ENCODE results near the gene RDH16. TPM values are rescaled to one million over a fixed set of nuclear protein-coding genes. Genes with fewer than 3 reads are reported as not detected.

RDH16 gene
- total and polyA plus RNA-seq, 8 donors = 0.08 to 0.84 (median 0.31) TPM

DNA sequence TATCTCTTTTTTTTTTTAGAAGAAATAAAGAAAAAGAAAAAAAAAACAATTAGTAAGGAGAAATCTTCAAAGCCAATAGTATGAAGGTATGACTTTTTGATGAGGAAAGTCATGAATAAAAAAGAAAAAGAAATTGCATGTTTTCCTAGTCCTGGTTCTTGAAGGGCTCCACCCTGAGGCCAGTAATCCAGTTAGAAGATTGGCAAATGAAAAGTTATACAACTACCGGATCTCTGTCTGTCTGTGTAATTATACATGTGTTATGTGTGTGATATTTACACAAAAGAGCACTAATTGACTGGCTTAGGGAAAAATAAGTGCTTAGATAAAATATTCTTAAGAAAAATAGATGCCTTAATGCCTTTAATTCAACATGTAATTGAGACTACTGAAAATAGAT, 51.6 kb downstream of the RDH16 start:
- 44 to 56% methylated on average over 1 of the region's 1 CpG for WGBS, 2 donors
- FAIRE-seq (no peak), ATAC-seq (no peak), DNase-seq (no peak)
- TF ChIP-seq, protein P1, sequence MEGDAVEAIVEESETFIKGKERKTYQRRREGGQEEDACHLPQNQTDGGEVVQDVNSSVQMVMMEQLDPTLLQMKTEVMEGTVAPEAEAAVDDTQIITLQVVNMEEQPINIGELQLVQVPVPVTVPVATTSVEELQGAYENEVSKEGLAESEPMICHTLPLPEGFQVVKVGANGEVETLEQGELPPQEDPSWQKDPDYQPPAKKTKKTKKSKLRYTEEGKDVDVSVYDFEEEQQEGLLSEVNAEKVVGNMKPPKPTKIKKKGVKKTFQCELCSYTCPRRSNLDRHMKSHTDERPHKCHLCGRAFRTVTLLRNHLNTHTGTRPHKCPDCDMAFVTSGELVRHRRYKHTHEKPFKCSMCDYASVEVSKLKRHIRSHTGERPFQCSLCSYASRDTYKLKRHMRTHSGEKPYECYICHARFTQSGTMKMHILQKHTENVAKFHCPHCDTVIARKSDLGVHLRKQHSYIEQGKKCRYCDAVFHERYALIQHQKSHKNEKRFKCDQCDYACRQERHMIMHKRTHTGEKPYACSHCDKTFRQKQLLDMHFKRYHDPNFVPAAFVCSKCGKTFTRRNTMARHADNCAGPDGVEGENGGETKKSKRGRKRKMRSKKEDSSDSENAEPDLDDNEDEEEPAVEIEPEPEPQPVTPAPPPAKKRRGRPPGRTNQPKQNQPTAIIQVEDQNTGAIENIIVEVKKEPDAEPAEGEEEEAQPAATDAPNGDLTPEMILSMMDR (IDR thresholded peaks at IDR 0.05) = no peak
- H3K9me3 ChIP-seq = no peaks in the 10 kb centered on the region
- no peaks in the 10 kb centered on the region for H3K36me3 ChIP-seq
- no peak overlapping the region for H3K4me3 ChIP-seq
- intact Hi-C loops (cut with DNase I) = no loop called here
- H3K27ac ChIP-seq = no peak overlapping the region
- no peaks in the 10 kb centered on the region for H3K4me1 ChIP-seq
- no peaks in the 10 kb centered on the region for H3K27me3 ChIP-seq

DNA sequence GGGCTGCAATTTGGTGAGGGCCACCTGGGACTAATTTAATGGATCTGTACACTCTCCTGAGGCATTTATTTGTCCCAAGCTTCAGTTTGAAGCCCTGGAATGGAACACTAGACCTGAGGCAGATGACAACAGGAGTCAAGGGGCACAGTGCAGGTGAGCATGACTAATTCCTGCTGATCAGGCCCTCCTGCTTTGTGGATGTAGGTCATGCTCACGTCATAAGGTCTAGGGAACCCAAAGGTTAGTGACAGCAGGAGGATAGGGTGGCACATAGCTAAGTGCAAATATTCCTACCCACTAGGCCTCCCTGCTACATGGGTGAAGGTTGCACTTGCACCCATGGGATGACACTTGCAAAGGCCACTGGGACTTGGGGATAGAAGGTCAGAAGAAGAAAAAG, 54.0 kb downstream of the RDH16 start:
- TF ChIP-seq, protein P1 (IDR thresholded peaks at IDR 0.05) = no peak
- intact Hi-C loops (cut with DNase I) = no loop called here
- ATAC-seq (no peak), DNase-seq (no peak), FAIRE-seq (no peak)
- Histone ChIP-seq H3K27ac (no peak overlapping the region), H3K9me3 (no peaks in the 10 kb centered on the region), H3K4me1 (no peaks in the 10 kb centered on the region), H3K27me3 (no peaks in the 10 kb centered on the region), H3K4me3 (no peak overlapping the region), H3K36me3 (no peaks in the 10 kb centered on the region)
- 29 to 38% methylated on average over 1 of the region's 1 CpG for WGBS, 2 donors

Other genes with a start within 250 kb of the RDH16 start
- 100 to 1,000 TPM; 305 to 633 (median 468) TPM for gene NACA, start 232.3 kb downstream of the RDH16 start, total RNA-seq
- 100 to 1,000 TPM; 846 to 892 TPM for gene NACA, start 232.3 kb downstream of the RDH16 start, polyA plus RNA-seq
- 1 to 10 TPM; 2.8 to 6.5 (median 4.2) TPM for gene PRIM1, start 205.3 kb downstream of the RDH16 start, total RNA-seq
- gene PRIM1, start 205.3 kb downstream of the RDH16 start, polyA plus RNA-seq = 1 to 10 TPM; 2.4 to 4.4 TPM
- under 1 TPM in 3 of 6 donors, not detected in 3; 0.12 to 0.66 (median 0.31) TPM for gene HSD17B6, start 194.3 kb downstream of the RDH16 start, total RNA-seq
- 1 to 10 TPM in 1 of 2 donors, under 1 TPM in 1; 0.15 to 1.3 TPM for gene HSD17B6, start 194.3 kb downstream of the RDH16 start, polyA plus RNA-seq
- not detected for gene SDR9C7, start 23.2 kb downstream of the RDH16 start, total RNA-seq
- gene SDR9C7, start 23.2 kb downstream of the RDH16 start, polyA plus RNA-seq = not detected
- 1 to 10 TPM; 2.4 to 4.3 (median 2.8) TPM for gene ZBTB39, start 48.9 kb upstream of the RDH16 start, total RNA-seq
- 1 to 10 TPM; 1.5 to 1.9 TPM for gene ZBTB39, start 48.9 kb upstream of the RDH16 start, polyA plus RNA-seq
- gene TAC3, start 58.9 kb upstream of the RDH16 start, total RNA-seq = not detected
- 1 to 10 TPM in 1 of 2 donors, under 1 TPM in 1; 0.23 to 4.4 TPM for gene TAC3, start 58.9 kb upstream of the RDH16 start, polyA plus RNA-seq
- under 1 TPM in 5 of 6 donors, not detected in 1; 0.22 to 0.65 (median 0.47) TPM for gene MYO1A, start 92.5 kb upstream of the RDH16 start, total RNA-seq
- gene MYO1A, start 92.5 kb upstream of the RDH16 start, polyA plus RNA-seq = under 1 TPM; 0.15 to 0.47 TPM
- gene NEMP1, start 121.2 kb upstream of the RDH16 start, total RNA-seq = 1 to 10 TPM; 3.2 to 5.7 (median 4.0) TPM
- gene NEMP1, start 121.2 kb upstream of the RDH16 start, polyA plus RNA-seq = 1 to 10 TPM; 1.1 to 2.4 TPM
- gene NAB2, start 131.5 kb upstream of the RDH16 start, total RNA-seq = 10 to 100 TPM in 1 of 6 donors, 1 to 10 TPM in 5; 2.1 to 12.9 (median 4.6) TPM
- 10 to 100 TPM in 1 of 2 donors, 1 to 10 TPM in 1; 5.8 to 21.3 TPM for gene NAB2, start 131.5 kb upstream of the RDH16 start, polyA plus RNA-seq
- gene STAT6, start 153.8 kb upstream of the RDH16 start, total RNA-seq = 100 to 1,000 TPM in 1 of 6 donors, 10 to 100 TPM in 5; 31.0 to 116 (median 51.9) TPM
- 100 to 1,000 TPM; 137 to 141 TPM for gene STAT6, start 153.8 kb upstream of the RDH16 start, polyA plus RNA-seq
- 10 to 100 TPM; 19.2 to 89.4 (median 38.5) TPM for gene LRP1, start 170.9 kb upstream of the RDH16 start, total RNA-seq
- gene LRP1, start 170.9 kb upstream of the RDH16 start, polyA plus RNA-seq = 10 to 100 TPM; 12.2 to 15.7 TPM
- gene LRP1-AS, start 190.0 kb upstream of the RDH16 start, total RNA-seq = not detected
- not detected for gene LRP1-AS, start 190.0 kb upstream of the RDH16 start, polyA plus RNA-seq

Data from pancreas (tissue), 10 donors.